Heart left ventricle (tissue), 13 donors: ENCODE results near the gene EXOC4.

Experiments
- POLR2A ChIP-seq, 2 donors: fragments of 450-650 bp; IDR thresholded peaks; one replicate each; pipeline ENCODE4 v1.6.1; 2017; ENCODE audit warnings: antibody characterized with exemption in 2 of 2, mild to moderate bottlenecking in 2 of 2, moderate library complexity in 2 of 2
- TF ChIP-seq, protein P1 (sequence below), 12 donors: fragments of 200-600 bp; sonication (generic) in 4 of 12; IDR thresholded peaks; one replicate each; pipeline versions ENCODE4 v1.5.0 to v1.8.0; 2018 to 2022; ENCODE audit warnings: antibody characterized with exemption in 12 of 12, mild to moderate bottlenecking in 5 of 12
- donor health status: ischemic (EF 13 %, LVEDD 7.1; RV severe dilation, severe dysfunction).
- donor health status: DM: no; HTN: yes; CAD: no.
- donor health status: DM: no; HTN: no; CAD: no.
- donor health status: ischemic (EF 25% LVEDD 6.9; RV normal size, moderate dysfunction).
- donor health status: ischemic (EF 25% LVEDD 5.7; RV mildly dilated, moderate dysfunction).
- donor health status: ischemic (EF 35%, LVEDD 5.7; RV mildly dilated, moderate dysfunction).
- donor health status: nonischemic (EF 11% LVEDD 7.7; RV severe dilation, severe dysfunction).
- donor health status: DM: yes; HTN: yes; CAD: no.
- donor health status: PGD.
- donor health status: ischemic (EF 29% LVEDD 5.4; RV normal size, mild dysfunction).
- donor health status: nonischemic (EF 23%, LVEDD 6.1; RV moderate dilation, normal function).

DNA sequence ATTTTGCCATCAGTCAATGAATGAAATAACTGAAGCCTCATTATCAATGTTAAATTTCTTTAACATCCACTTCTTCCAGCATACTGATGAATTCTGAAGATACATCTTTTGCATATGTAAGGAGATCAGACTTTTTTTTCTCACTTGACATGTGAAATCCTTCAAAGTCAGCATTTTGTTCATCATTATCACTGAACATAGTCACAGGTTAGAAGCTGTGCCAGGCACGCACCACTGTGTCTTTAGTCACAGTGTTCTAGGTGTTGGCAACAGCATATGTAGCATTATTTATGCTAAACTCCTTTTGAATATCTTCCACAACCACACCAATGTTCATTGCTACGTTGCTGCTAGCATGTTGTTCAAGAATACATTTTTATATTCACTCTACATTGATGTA lies 450.1 kb downstream of the EXOC4 start:
- TF ChIP-seq, protein P1, sequence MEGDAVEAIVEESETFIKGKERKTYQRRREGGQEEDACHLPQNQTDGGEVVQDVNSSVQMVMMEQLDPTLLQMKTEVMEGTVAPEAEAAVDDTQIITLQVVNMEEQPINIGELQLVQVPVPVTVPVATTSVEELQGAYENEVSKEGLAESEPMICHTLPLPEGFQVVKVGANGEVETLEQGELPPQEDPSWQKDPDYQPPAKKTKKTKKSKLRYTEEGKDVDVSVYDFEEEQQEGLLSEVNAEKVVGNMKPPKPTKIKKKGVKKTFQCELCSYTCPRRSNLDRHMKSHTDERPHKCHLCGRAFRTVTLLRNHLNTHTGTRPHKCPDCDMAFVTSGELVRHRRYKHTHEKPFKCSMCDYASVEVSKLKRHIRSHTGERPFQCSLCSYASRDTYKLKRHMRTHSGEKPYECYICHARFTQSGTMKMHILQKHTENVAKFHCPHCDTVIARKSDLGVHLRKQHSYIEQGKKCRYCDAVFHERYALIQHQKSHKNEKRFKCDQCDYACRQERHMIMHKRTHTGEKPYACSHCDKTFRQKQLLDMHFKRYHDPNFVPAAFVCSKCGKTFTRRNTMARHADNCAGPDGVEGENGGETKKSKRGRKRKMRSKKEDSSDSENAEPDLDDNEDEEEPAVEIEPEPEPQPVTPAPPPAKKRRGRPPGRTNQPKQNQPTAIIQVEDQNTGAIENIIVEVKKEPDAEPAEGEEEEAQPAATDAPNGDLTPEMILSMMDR (IDR thresholded peaks at IDR 0.05), result no peak
- TF ChIP-seq POLR2A (IDR thresholded peaks at IDR 0.05), result no peak
